GM19238 (cell line): ENCODE data around the gene SLC25A20.
A peak's percentile ranks its signal among the peaks of the same experiment; 100 is the strongest.
"Not testable (repeated sequence)": the region's sequence is repeated elsewhere in the genome, so short reads cannot be mapped to it uniquely, and the experiment has no call there.

ENCODE experiments used
- DNase-seq: peaks from one replicate; pipeline ENCODE4 v3.0.0; 2011; ENCODE audit warnings: low spot score; ENCODE audit not compliant: insufficient read length

SLC25A20 gene, protein sequence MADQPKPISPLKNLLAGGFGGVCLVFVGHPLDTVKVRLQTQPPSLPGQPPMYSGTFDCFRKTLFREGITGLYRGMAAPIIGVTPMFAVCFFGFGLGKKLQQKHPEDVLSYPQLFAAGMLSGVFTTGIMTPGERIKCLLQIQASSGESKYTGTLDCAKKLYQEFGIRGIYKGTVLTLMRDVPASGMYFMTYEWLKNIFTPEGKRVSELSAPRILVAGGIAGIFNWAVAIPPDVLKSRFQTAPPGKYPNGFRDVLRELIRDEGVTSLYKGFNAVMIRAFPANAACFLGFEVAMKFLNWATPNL

DNA sequence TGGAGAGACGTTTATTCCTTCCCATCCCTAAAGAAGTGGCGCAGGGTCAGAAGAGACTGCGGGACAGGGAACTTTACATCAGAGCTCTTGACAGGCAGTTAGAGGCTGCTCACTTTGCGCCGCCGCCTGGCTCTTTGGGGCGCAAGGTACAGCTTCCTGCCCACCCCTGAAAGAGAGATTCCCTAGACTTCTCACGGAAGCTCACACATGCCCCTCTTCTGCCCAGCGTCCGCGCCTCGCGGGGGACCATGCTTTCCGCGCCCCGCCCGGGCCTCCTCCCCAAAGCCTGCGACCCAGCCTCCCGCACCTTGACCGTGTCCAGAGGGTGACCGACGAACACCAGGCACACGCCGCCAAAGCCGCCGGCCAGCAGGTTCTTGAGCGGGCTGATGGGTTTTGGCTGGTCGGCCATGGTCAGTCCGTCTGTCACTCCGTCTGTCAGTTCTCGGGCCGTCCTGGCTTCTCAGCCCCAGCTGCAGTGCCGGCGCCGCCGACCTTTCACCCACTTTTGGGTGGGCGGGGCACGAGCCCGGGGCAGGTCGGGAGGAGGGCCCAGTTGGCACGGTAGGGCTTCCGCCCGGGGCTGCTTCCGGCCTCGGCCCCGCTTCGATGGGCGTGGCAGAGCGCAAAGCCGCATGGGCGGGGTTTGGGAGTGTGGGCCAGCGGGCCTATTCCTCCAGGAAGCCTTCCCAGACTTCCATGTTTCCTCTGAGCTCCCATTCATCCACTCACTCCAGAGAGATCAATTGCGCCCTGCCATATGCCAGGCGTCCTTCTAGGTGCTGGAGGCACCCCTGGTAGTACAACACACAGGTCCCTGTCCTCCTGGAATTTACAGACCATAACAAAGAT, at the start of gene SLC25A20:
TSS of gene SLC25A20 (minus strand) at position 500 of the 852 bp plus-strand sequence. CDS start at position 412, 88 bp downstream.
- DNase-seq = peak; percentile 92

- DNase-seq = no peak
These were observed 47.3 kb upstream of the SLC25A20 start for GRCh38 chr3:48945891-48946549.

GRCh38 chr3:48945432-48945831, 46.8 kb upstream of the SLC25A20 start:
- no peak for DNase-seq

GRCh38 chr3:48938689-48939088, 40.0 kb upstream of the SLC25A20 start:
- no peak for DNase-seq

GRCh38 chr3:48938156-48938555, 39.5 kb upstream of the SLC25A20 start:
- no peak for DNase-seq

DNA sequence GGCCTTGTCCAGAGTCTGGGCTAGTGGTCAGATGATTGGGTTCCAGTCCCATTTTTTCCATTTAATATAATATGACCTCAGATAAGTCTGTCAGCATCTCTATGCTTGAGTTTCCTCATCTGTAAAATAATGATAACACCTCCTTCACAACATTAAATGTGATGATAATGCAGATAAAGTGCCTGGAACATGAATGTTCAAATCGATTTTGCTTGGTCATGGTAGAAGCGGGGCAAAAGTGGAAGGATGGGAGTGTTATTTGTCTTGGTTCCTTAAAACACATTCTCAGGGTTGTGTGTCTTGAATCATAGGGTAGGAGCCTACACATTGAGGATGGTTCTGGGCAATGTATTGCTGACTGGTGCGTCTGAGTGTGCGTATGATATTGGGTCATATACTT, 36.8 kb upstream of the SLC25A20 start:
- DNase-seq = no peak

DNA sequence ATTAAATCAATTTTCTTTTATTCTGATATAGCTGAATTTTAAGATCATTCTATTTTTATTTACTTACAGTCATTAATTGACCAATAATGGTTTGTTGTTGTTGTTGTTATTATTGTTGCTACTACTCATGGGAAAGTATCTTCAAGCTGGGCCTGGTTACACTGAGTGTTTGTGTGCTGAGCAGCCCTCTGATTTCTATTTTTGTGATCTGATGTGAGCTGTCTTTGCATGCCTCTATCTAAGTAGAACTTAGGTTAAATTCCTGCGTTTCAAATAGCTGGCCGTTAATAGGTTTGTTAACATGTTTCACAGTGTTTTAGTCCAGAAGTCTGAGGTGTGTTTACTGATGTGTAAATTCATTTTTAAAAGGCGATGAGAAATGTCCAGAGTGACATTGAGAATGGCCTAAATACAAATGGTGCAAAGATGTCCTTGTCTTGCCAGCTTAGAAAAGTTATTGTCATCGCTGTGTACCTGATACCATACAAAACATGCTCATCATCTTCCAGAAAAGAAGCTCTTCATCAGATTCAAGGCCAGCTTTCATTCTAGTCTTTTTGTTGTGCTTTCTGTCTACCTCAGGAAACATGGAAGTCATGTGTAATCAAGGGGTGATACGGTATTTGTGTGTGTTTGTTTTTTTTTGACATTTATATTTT, 35.8 kb upstream of the SLC25A20 start:
- no peak for DNase-seq

GRCh38 chr3:48931944-48932580, 33.4 kb upstream of the SLC25A20 start:
- DNase-seq = no peak

- no peak for DNase-seq
These were observed 31.9 kb upstream of the SLC25A20 start for GRCh38 chr3:48930590-48930989.

DNA sequence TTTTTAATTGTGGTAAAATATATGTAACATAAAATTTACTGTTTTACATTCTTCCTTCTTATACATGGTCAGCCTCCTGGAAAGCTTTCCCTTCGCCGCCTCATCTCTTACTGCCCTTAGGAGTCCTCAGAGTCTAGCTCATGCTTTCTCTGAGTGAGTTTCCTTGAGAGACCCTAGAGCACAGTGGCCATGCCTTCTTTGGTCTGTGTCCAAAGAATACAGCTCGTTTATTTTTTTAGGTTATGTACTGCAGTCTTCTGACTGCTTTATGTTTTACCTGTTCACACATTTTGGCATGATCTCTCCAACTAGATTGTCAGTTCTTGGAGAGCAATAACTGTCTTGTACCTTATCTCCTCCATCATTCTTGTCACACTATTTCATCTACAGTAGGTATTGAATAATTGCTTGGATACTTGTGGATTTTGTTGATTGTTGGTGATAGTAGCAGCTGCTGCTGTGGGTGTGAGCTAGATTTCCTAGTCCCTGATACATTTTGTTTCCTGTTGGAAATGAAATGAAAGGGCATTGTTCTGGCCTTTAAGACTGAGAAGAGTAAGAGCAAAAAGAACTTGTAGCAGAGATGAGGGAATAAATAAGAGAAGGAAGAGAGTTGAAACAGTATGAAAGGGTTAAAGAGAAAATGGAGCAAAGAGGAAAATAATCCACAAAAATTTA, 30.8 kb upstream of the SLC25A20 start:
- no peak for DNase-seq

- no peak for DNase-seq
These were observed 30.0 kb upstream of the SLC25A20 start for GRCh38 chr3:48928679-48929078.

DNA sequence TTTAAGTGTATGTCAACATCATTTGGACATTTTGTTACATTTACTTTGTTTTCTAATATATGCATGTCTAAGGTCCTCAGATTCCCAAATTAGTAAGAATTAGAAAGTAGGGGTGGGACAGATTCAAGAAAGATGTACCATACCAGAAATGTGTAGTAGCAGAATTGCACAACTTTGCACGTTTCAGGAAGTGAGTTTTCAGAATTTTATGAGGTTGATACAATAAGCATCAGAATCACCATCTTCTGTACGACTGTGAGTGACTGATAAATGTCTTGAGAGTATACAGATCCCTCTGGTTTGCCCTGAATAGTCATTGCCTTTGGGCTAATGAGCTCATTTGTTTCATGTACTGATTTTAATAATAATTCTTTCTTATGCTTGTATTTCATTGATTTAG, 29.2 kb upstream of the SLC25A20 start:
- no peak for DNase-seq

- DNase-seq = no peak
These were observed 28.0 kb upstream of the SLC25A20 start for GRCh38 chr3:48926425-48927392.

DNA sequence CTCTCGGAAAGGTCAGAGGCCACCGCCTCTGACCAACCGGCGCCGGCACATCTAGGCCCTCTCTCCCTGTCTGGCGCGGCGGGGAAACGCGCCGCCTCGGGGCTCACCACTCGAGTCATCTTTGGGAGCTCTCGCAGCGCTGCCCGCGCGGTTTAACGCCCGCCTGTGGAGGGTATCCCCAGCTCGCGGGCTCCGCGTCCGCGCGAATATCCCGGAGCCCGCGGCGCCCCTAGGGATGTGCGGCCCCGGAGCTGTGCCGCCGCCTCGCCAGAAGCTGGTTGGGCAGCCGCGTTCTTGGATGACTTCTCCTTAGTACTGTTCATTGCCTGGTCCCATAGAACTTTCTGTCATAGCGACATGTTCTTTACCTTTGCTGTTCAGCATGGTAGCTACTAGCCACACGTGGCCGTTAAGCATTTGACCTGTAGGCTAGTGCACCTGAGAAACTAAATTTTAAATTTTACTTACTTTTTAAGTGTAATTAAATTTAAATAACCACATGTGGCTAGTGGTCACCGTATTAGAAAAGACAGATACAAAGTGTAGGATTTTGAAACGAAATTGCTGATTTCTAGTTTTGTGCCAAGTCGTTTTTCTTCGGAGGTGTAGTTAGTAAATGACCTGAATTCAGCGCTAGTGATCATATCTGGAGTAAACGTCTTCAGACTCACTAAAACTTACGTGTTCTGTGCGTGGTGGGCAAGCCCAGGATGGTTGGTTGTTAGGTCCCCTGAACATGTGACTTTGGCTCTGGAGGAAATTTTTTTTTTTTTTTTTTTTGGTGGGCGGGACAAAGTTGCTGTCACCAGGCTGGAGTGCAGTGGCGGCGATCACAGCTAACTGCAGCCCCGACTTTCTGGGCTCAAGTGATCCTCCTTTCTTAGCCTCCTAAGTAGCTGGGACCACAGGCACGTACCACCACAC, 20.8 kb upstream of the SLC25A20 start:
- DNase-seq = peak; percentile 33

DNA sequence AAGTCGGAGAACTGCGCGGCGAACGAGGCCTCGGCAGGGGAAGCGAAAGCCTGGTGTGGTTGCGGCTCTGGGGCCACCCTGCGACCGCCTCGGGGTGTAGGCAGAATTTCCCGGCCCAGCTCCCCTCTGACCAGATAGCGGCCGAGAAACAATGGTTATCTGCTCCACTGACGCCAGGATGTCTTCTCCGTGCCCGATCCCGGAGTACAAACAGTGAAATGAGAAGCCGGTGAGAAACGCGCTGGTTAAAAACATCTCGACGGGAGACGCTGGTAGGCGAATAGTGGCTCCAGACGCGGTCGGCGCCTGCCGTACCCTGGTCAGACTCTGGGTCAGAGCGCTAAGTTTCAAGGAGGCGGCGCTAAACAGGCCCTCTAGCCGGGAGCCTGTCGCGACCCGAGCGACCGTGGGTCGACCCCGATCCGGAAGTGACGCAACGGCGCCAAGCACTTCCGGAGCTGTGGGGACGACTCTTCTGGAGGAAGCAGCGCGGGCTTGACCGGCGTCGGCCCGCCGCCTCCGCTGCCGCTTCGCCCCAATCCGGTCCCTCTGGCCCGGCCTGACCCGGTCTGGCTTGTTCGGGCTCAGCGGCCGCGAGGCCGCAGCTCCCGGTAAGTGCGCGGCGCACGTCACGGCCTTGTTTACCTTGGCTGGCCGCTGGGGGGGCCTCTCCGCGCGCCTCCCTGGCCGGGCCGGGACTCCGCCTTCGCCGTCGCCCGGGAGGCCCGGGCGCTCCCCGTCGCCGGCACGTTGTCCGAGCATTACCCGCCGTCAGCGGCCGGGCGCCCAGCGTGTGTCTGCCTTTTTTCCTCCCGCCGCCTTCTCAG, 19.9 kb upstream of the SLC25A20 start, which contains the start of gene ARIH2:
TSS of gene ARIH2 (plus strand) at position 455 of the 827 bp plus-strand sequence. CDS start 8,717 bp downstream, outside the sequence.
- DNase-seq = peak; percentile 89

DNA sequence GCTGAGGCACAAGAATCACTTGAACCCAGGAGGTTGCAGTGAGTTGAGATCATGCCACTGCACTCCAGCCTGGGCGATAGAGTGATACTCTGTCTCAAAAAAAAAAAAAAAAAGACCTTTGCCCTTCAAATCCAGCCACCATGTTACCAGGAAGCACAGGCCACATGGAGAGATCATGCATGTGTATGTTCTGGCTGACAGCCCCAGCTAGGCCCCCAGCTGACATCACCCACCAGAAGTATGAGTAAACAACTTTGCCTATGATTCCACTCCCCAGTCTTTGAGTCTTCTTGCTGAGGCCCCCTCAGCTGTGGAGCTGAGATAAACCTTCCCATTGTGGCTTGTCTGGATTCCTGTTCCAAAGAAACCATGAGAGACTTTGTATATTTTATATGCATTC, 16.6 kb upstream of the SLC25A20 start:
- no peak for DNase-seq

DNA sequence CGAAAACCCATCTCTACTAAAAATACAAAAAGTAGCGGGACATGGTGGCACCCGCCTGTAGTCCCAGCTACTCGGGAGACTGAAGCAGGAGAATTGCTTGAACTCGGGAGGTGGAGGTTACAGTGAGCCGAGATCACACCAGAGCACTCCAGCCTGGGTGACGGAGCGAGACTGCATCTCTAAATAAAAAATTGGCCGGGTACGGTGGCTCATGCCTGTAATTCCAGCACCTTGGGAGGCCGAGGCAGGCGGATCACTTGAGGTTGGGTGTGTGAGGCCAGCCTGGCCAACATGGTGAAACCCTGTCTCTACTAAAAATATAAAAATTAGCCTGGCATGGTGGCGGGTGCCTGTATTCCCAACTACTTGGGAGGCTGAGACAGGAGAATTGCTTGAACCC, 8.3 kb upstream of the SLC25A20 start:
- DNase-seq = not testable (repeated sequence)
